Left ventricle myocardium inferior (tissue), 1 donor: ENCODE measurements around the gene FBXL7. TPM values are rescaled to one million over a fixed set of nuclear protein-coding genes. Genes with fewer than 3 reads are reported as not detected.

Source experiments
- DNase-seq: peaks from one replicate; pipeline ENCODE4 v3.0.0-alpha.2; 2020
- H3K27ac ChIP-seq: fragments of 200-600 bp; replicated peaks from 2 replicates; pipeline ENCODE4 v1.8.0; 2021
- H3K27me3 ChIP-seq: fragments of 200-600 bp; 2 replicates; pipeline ENCODE4 v1.8.0; 2021; ENCODE audit warnings: low read depth
- H3K36me3 ChIP-seq: fragments of 200-600 bp; 2 replicates; pipeline ENCODE4 v1.8.0; 2021
- H3K4me1 ChIP-seq: fragments of 200-600 bp; 2 replicates; pipeline ENCODE4 v1.8.0; 2021
- H3K4me3 ChIP-seq: fragments of 200-600 bp; 2 replicates; pipeline ENCODE4 v1.8.0; 2021; ENCODE audit warnings: mild to moderate bottlenecking, moderate library complexity
- H3K9me3 ChIP-seq: fragments of 200-600 bp; replicated peaks from 2 replicates; pipeline ENCODE4 v1.8.0; 2021
- intact Hi-C: fragments of 100-400 bp; cut with micrococcal nuclease; formaldehyde crosslinking; loops from one replicate; pipeline ENCODE4 v1.11.0; 2022
- total RNA-seq: library from RNA; stranded (reverse); fragmentation: NEBNext Ultra II Directional; extraction: Animal tissue kit (Norgen Biotek cat#: 25700); gene quantifications from one replicate; pipeline ENCODE4 v1.2.1, GENCODE V29; 2021
- TF ChIP-seq, protein P1 (sequence below): fragments of 200-600 bp; IDR thresholded peaks from 2 replicates; pipeline ENCODE4 v1.8.0; 2021; ENCODE audit warnings: antibody characterized with exemption, mild to moderate bottlenecking, borderline replicate concordance
- donor health status: DM: no; HTN: yes; CAD: no; lungs with severe emphysema.

The FBXL7 gene
- total RNA-seq, 1 donor from 2014 or later, result 27.7 TPM

- intact Hi-C loops, result no loop called here
- TF ChIP-seq, protein P1, sequence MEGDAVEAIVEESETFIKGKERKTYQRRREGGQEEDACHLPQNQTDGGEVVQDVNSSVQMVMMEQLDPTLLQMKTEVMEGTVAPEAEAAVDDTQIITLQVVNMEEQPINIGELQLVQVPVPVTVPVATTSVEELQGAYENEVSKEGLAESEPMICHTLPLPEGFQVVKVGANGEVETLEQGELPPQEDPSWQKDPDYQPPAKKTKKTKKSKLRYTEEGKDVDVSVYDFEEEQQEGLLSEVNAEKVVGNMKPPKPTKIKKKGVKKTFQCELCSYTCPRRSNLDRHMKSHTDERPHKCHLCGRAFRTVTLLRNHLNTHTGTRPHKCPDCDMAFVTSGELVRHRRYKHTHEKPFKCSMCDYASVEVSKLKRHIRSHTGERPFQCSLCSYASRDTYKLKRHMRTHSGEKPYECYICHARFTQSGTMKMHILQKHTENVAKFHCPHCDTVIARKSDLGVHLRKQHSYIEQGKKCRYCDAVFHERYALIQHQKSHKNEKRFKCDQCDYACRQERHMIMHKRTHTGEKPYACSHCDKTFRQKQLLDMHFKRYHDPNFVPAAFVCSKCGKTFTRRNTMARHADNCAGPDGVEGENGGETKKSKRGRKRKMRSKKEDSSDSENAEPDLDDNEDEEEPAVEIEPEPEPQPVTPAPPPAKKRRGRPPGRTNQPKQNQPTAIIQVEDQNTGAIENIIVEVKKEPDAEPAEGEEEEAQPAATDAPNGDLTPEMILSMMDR, result no peak
Observed at GRCh38 chr5:15606197-15606596, 106.2 kb downstream of the FBXL7 start.

GRCh38 chr5:15607076-15607475, 107.1 kb downstream of the FBXL7 start:
- H3K9me3 ChIP-seq, result no peaks in the 10 kb centered on the region
- H3K36me3 ChIP-seq, result no peaks in the 10 kb centered on the region
- intact Hi-C loops, result no loop called here
- H3K27me3 ChIP-seq, result no peaks in the 10 kb centered on the region
- no peak for DNase-seq
- H3K27ac ChIP-seq, result no peak overlapping the region
- H3K4me1 ChIP-seq, result peaks cover 18% of the 10 kb centered on the region
- TF ChIP-seq, protein P1, result no peak
- H3K4me3 ChIP-seq, result no peak overlapping the region

More at GRCh38 chr5:15606197-15606596, 106.2 kb downstream of the FBXL7 start:
- no peaks in the 10 kb centered on the region for H3K36me3 ChIP-seq
- no peak for DNase-seq
- H3K4me3 ChIP-seq, result no peak overlapping the region
- H3K4me1 ChIP-seq, result peaks cover 21% of the 10 kb centered on the region
- no peaks in the 10 kb centered on the region for H3K9me3 ChIP-seq
- no peaks in the 10 kb centered on the region for H3K27me3 ChIP-seq
- no peak overlapping the region for H3K27ac ChIP-seq

GRCh38 chr5:15609076-15609725, 109.2 kb downstream of the FBXL7 start:
- intact Hi-C loops, result no loop called here
- H3K4me3 ChIP-seq, result no peak overlapping the region
- DNase-seq, result no peak
- peaks cover 31% of the 10 kb centered on the region for H3K4me1 ChIP-seq
- H3K9me3 ChIP-seq, result no peaks in the 10 kb centered on the region
- no peaks in the 10 kb centered on the region for H3K27me3 ChIP-seq
- TF ChIP-seq, protein P1, result no peak
- H3K36me3 ChIP-seq, result no peaks in the 10 kb centered on the region
- H3K27ac ChIP-seq, result no peak overlapping the region

GRCh38 chr5:15610216-15610615, 110.2 kb downstream of the FBXL7 start:
- intact Hi-C loops, result no loop called here
- DNase-seq, result no peak
- no peaks in the 10 kb centered on the region for H3K27me3 ChIP-seq

DNA sequence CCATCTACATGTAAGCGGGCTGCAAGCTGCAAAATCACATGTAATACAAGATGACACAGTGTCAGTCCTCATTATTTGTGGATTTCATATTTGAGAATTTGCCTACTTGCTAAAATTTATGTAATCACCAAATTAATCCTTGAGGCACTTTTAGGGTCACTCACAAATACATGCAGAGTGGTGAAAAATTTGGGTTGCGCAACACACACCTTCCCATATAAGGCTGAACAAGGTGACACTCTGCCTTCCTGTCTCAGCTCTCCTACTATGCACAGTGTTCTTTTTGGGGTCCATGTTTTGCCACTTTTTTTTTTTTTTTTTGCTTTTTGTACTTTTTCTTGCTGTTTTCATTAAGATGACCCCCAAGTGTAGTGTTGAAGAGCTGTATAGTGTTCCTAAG, 111.0 kb downstream of the FBXL7 start:
- intact Hi-C loops, result no loop called here
- DNase-seq, result no peak
- no peaks in the 10 kb centered on the region for H3K36me3 ChIP-seq

More at GRCh38 chr5:15610216-15610615, 110.2 kb downstream of the FBXL7 start:
- TF ChIP-seq, protein P1, result no peak
- no peaks in the 10 kb centered on the region for H3K9me3 ChIP-seq
- H3K27ac ChIP-seq, result no peak overlapping the region
- no peaks in the 10 kb centered on the region for H3K36me3 ChIP-seq
- H3K4me1 ChIP-seq, result peaks cover 31% of the 10 kb centered on the region
- H3K4me3 ChIP-seq, result no peak overlapping the region

More for the DNA sequence above, 111.0 kb downstream of the FBXL7 start:
- H3K27me3 ChIP-seq, result no peaks in the 10 kb centered on the region
- H3K27ac ChIP-seq, result no peak overlapping the region
- TF ChIP-seq, protein P1, result no peak
- no peak overlapping the region for H3K4me3 ChIP-seq
- no peaks in the 10 kb centered on the region for H3K9me3 ChIP-seq
- H3K4me1 ChIP-seq, result peaks cover 34% of the 10 kb centered on the region
